Astrocyte (in vitro differentiated cells and primary cell): ENCODE data around the gene CA10.

Experiments used
- EZH2 ChIP-seq: IDR thresholded peaks from 2 replicates; pipeline ENCODE4 v1.6.1; 2012; ENCODE audit warnings: mild to moderate bottlenecking, low read length, inconsistent platforms; ENCODE audit not compliant: insufficient read depth
- TF ChIP-seq, protein P1 (sequence below): IDR thresholded peaks from 2 replicates; pipeline ENCODE4 v1.5.1; 2011; ENCODE audit warnings: low read depth, mild to moderate bottlenecking, inconsistent platforms, low read length, moderate library complexity; ENCODE audit not compliant: insufficient read depth

DNA sequence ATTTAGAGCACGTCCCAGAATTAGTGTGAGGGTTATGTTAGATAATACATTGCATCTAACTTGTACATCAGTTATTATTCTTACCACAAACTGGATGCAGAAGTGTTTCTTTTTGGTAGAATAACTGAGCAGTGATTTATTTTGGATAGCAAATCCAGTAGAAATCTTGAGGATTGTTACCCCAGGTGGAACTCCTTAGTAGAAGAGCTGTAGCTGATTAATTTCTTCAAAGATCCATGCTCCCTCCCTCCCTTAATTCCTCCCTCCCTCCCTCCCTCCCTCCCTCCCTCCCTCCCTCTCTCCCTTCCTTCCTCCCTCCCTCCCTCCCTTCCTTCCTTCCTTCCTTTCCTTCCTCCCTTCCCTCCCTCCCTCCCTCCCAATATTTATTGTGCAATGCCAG, 337.7 kb downstream of the CA10 start:
- TF ChIP-seq, protein P1, sequence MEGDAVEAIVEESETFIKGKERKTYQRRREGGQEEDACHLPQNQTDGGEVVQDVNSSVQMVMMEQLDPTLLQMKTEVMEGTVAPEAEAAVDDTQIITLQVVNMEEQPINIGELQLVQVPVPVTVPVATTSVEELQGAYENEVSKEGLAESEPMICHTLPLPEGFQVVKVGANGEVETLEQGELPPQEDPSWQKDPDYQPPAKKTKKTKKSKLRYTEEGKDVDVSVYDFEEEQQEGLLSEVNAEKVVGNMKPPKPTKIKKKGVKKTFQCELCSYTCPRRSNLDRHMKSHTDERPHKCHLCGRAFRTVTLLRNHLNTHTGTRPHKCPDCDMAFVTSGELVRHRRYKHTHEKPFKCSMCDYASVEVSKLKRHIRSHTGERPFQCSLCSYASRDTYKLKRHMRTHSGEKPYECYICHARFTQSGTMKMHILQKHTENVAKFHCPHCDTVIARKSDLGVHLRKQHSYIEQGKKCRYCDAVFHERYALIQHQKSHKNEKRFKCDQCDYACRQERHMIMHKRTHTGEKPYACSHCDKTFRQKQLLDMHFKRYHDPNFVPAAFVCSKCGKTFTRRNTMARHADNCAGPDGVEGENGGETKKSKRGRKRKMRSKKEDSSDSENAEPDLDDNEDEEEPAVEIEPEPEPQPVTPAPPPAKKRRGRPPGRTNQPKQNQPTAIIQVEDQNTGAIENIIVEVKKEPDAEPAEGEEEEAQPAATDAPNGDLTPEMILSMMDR, result no peak
- no peak for TF ChIP-seq EZH2
